ENCODE data around the gene EHF.

EHF gene

DNA sequence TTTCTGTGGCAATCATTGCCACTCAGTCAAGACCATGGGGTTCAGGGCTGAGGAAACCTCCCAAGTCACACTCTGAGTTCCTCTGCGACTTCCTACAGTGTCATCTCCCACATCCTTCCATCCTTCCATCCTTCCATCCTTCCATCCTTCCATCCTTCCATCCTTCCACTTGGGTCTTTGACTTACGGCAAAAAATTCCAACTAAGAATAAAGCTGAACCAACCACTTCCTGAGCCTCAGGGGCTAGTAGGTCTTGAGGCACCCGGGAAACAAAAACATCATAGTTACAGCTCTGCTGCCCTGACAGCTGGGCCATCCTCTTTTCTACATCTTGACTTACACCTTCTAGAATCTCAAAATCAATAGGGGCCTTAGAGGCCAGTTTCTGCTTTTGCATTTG is 32.1 kb downstream of the EHF start:
- no peaks in the 10 kb centered on the region for H3K27me3 ChIP-seq
- H3K36me3 ChIP-seq: no peaks in the 10 kb centered on the region
- H3K9me3 ChIP-seq: no peaks in the 10 kb centered on the region
- TF ChIP-seq, protein P1, sequence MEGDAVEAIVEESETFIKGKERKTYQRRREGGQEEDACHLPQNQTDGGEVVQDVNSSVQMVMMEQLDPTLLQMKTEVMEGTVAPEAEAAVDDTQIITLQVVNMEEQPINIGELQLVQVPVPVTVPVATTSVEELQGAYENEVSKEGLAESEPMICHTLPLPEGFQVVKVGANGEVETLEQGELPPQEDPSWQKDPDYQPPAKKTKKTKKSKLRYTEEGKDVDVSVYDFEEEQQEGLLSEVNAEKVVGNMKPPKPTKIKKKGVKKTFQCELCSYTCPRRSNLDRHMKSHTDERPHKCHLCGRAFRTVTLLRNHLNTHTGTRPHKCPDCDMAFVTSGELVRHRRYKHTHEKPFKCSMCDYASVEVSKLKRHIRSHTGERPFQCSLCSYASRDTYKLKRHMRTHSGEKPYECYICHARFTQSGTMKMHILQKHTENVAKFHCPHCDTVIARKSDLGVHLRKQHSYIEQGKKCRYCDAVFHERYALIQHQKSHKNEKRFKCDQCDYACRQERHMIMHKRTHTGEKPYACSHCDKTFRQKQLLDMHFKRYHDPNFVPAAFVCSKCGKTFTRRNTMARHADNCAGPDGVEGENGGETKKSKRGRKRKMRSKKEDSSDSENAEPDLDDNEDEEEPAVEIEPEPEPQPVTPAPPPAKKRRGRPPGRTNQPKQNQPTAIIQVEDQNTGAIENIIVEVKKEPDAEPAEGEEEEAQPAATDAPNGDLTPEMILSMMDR (IDR thresholded peaks at IDR 0.05; ENCODE audit: low read depth, low read length): no peak
- no peak for DNase-seq
- no peak overlapping the region for H3K4me3 ChIP-seq (ENCODE audit: low read depth, low read length)
- H3K4me1 ChIP-seq: no peaks in the 10 kb centered on the region

DNA sequence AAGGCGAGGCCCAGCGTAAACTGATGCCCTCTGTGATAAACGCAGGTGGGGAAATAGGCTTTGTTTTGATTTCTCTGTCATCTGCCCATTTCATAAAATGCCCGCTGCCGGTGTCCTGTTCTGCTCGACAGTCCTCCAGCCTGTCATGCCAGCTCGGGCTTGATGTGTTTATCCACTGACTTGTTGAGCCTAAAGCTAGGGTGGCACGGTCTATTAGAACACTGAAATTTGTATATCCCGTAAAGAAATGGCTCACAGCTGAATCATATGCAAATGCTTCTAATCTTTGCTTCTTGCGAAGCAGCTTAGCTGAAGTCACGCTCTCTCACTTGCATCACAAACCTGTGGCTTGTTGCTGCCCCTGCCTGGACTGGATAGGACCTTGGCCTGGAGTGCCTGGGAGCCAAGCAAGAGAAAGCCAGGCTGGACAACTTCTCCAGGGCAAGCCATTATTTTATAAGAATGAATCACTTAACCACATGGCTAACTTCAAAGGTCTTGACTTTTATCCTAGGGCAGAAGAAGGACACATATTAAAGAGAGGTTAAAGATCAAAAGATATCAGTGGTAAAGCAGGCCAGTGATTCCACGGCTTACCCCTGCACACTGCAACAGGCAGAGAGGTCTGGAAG is 33.1 kb downstream of the EHF start:
- no peak for DNase-seq
- H3K36me3 ChIP-seq: no peaks in the 10 kb centered on the region

DNA sequence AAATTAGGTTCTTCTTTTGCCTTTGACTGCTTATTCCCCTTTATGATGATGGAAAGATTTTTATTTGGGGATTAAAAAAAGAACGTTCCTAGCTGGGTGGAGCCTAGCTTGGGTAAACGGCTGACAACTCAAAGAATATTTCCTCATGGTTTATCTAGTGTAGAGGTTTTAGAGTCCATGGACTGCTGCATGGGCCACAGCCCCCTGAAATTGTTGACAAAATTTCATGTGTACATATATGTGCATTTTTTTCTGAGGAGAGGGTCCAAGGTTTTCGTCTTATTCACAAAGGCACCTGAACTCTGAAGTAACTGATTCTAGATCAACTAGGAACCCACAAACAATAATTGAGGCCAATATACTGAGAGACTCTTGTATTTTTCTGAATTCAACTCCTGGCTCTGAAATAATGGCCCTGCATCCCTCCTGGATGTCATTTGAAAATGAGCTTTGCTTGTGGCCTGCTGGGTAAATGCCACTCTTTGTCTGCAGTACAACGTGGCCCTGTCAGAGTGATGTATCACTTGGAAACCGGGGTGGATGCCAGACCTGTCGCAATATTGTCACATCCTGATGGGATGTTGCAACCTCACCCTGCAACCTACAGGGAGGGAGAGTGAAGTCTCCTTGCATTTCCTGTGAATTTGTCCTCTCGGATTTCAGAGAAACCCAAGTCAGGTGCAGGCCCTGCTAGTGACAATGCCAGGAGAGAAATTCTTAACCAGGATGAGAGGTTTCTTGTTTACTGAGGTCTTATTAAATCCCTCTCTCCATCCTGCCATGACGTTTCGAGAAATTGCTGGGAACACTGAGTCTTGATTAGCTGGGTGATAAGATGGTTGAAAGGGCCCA is 33.8 kb downstream of the EHF start:
- no peaks in the 10 kb centered on the region for H3K4me1 ChIP-seq
- H3K4me3 ChIP-seq (ENCODE audit: low read depth, low read length): no peak overlapping the region
- TF ChIP-seq, protein P1 (IDR thresholded peaks at IDR 0.05; ENCODE audit: low read depth, low read length): no peak
- H3K27me3 ChIP-seq: no peaks in the 10 kb centered on the region
- H3K9me3 ChIP-seq: no peaks in the 10 kb centered on the region
- no peaks in the 10 kb centered on the region for H3K36me3 ChIP-seq
- no peak for DNase-seq

More for the DNA sequence above, 33.1 kb downstream of the EHF start:
- no peak overlapping the region for H3K4me3 ChIP-seq (ENCODE audit: low read depth, low read length)
- TF ChIP-seq, protein P1 (IDR thresholded peaks at IDR 0.05; ENCODE audit: low read depth, low read length): no peak
- no peaks in the 10 kb centered on the region for H3K4me1 ChIP-seq
- no peaks in the 10 kb centered on the region for H3K9me3 ChIP-seq
- H3K27me3 ChIP-seq: no peaks in the 10 kb centered on the region

DNA sequence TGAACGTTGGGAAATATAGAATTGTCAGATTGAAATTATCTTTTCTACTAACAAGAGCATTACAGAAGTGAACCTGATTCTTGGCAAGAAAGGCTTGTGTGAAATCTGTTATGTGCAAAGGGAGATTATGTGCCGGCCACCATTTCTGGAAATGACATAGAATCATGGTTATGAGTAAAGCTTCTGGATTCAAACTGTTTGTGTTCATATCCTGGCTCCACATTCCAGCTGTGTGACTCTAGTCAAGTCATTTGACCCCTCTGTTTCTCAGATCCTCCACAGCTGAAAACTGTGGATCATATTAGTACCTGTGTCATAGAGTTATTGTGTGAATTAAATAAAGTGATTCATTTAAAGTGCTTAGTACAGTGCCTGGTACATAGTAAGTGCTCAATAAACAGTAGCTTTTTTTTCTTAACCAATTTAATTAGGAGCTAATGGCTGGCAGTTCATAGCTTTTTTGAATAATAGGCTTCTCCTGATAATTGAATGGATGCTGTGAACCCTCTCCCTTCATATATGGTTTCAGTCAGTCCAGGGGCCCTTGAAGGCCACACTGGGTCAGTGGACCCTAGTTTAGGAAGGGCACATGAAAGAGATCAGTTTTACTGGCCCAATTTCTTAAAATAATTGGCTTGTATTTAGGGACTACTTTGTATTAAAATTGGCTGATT is 34.6 kb downstream of the EHF start:
- Histone ChIP-seq H3K27me3 (no peaks in the 10 kb centered on the region), H3K36me3 (no peaks in the 10 kb centered on the region), H3K4me3 (ENCODE audit: low read depth, low read length) (no peak overlapping the region), H3K4me1 (no peaks in the 10 kb centered on the region), H3K9me3 (no peaks in the 10 kb centered on the region)
- TF ChIP-seq, protein P1 (IDR thresholded peaks at IDR 0.05; ENCODE audit: low read depth, low read length): no peak
- DNase-seq: no peak

DNA sequence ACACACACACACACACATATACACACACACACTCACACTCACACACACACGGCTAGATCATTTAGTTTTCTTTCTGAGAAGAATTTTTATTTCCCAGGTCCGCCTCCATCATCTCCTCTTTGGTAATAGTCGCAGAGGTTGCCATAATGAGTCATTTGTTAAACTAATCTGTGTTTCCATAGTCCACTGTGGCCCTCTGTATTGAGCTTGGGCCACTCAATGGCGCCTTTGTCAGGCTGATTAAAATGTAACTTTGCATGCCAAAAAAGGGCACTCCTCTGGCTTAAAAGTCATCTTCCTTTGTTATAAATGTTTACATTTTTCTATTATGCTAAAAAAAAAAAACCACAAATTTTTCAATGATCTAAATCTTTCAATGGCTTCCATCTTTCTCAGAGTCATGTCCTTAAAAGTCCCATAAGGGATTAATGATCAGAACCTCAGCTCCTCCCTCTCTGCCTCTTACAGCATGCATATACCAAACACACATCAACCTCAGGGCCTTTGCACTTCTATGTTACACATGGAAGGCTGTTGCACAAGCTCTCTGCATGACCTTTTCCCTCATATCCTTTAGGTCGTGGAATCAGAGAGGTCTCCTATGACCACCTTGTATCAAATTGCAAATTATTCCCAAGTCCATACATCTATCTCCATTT is 35.3 kb downstream of the EHF start:
- DNase-seq: no peak
- H3K4me1 ChIP-seq: no peaks in the 10 kb centered on the region
- H3K4me3 ChIP-seq (ENCODE audit: low read depth, low read length): no peak overlapping the region
- H3K9me3 ChIP-seq: no peaks in the 10 kb centered on the region
- no peaks in the 10 kb centered on the region for H3K36me3 ChIP-seq
- TF ChIP-seq, protein P1 (IDR thresholded peaks at IDR 0.05; ENCODE audit: low read depth, low read length): no peak
- no peaks in the 10 kb centered on the region for H3K27me3 ChIP-seq
